K562 (cell line): ENCODE results near the gene NDOR1. TPM values are rescaled to one million over a fixed set of nuclear protein-coding genes. Genes with fewer than 3 reads are reported as not detected.

Source experiments
- ATAC-seq: fragments of 200-7000 bp; cut with Tn5 transposase; 3 replicates; pipeline ENCODE4 v1.9.1; 2020; ENCODE audit warnings: moderate library complexity
- BruUV-seq: library from RNA; stranded (reverse); fragments of 400-500 nt; replicated peaks from 2 replicates; lab custom pipeline; 2021; lab: Mats Ljungman, UMichigan
- CTCF ChIA-PET: fragments of 300-600 bp; formaldehyde crosslinking; extraction: SDS; loops from one replicate; lab custom pipeline; 2021; ENCODE audit warnings: low intra/inter-chr PET ratio; lab: Yijun Ruan, JAX
- POLR2A ChIA-PET: fragments of 300-600, 350-650 bp; sonication (Branson Sonifier 250); formaldehyde crosslinking; extraction: SDS; loops from one replicate; lab custom pipeline; 2021; ENCODE audit warnings: antibody characterized with exemption, inconsistent platforms; lab: Yijun Ruan, JAX
- DNase-seq, 4 experiments: peaks; one replicate each; pipeline versions ENCODE4 v3.0.0 to v3.0.0-alpha.2; 2011 to 2018; ENCODE audit warnings: low spot score in 3 of 4, mixed read lengths in 3 of 4; ENCODE audit errors: extremely low read depth in 1 of 4
- FAIRE-seq: peaks from 2 replicates; lab custom pipeline; 2011; peaks lifted over from hg19 to GRCh38; lab: Jason Lieb, UNC
- H2AFZ ChIP-seq: 2 replicates; pipeline ENCODE4 v1.6.0; 2011; ENCODE audit warnings: low read depth, low read length, control low read depth, inconsistent platforms
- H3K27ac ChIP-seq: fragments of 200-600 bp; 3 replicates; pipeline ENCODE4 v1.8.0; 2011; ENCODE audit warnings: low read depth, mild to moderate bottlenecking, control low read depth, inconsistent platforms, low read length, moderate library complexity, mixed read lengths; ENCODE audit errors: extremely low read depth
- H3K27me3 ChIP-seq, 2 experiments: fragments of 300-600 bp in 1 of 2; 2 replicates in 1 of 2; 3 replicates in 1 of 2; pipeline versions ENCODE4 v1.6.0 to v1.8.0; 2011; ENCODE audit warnings: inconsistent platforms in 2 of 2, low read length in 2 of 2, mild to moderate bottlenecking in 1 of 2, mixed read lengths in 1 of 2, moderate library complexity in 1 of 2; ENCODE audit not compliant: control insufficient read depth in 2 of 2, insufficient read depth in 2 of 2
- H3K36me3 ChIP-seq: fragments of 300-600 bp; 3 replicates; pipeline ENCODE4 v1.8.0; 2011; ENCODE audit warnings: mild to moderate bottlenecking, low read length, inconsistent platforms; ENCODE audit not compliant: control insufficient read depth, insufficient read depth
- H3K4me1 ChIP-seq, 2 experiments: fragments of 200-600 bp in 1 of 2; replicated peaks in 1 of 2; 2 replicates in 1 of 2; 3 replicates in 1 of 2; pipeline versions ENCODE4 v1.5.1 to v1.8.0; 2011; ENCODE audit warnings: inconsistent platforms in 2 of 2, low read length in 2 of 2, mild to moderate bottlenecking in 1 of 2, mixed read lengths in 1 of 2, moderate library complexity in 1 of 2; ENCODE audit not compliant: control insufficient read depth in 2 of 2, insufficient read depth in 2 of 2
- H3K4me2 ChIP-seq: 2 replicates; pipeline ENCODE4 v1.6.1; 2011; ENCODE audit warnings: low read length, control low read depth, inconsistent platforms, mixed read lengths; ENCODE audit not compliant: insufficient read depth
- H3K4me3 ChIP-seq: fragments of 200-600 bp; sonication (generic), shearing (Covaris generic); 2 replicates; pipeline ENCODE4 v1.5.1; 2016; ENCODE audit warnings: control low read depth, inconsistent platforms
- H3K79me2 ChIP-seq: fragments of 200-600 bp; 3 replicates; pipeline ENCODE4 v1.8.0; 2011; ENCODE audit warnings: low read length, inconsistent platforms; ENCODE audit not compliant: control insufficient read depth, insufficient read depth
- H3K9ac ChIP-seq, 2 experiments: 2 replicates each; pipeline versions ENCODE4 v1.6.0 to v1.6.1; 2011; ENCODE audit warnings: low read depth in 2 of 2, low read length in 2 of 2, control low read depth in 1 of 2, inconsistent platforms in 1 of 2, mild to moderate bottlenecking in 1 of 2, mixed read lengths in 1 of 2; ENCODE audit not compliant: insufficient read depth in 1 of 2
- H3K9me1 ChIP-seq: one replicate; pipeline ENCODE4 v1.6.0; 2011; ENCODE audit warnings: inconsistent platforms, mild to moderate bottlenecking, low read length, moderate library complexity; ENCODE audit not compliant: control insufficient read depth, insufficient read depth
- H3K9me3 ChIP-seq: replicated peaks from 2 replicates; pipeline ENCODE4 v1.5.1; 2011; ENCODE audit warnings: low read depth, low read length, inconsistent platforms; ENCODE audit not compliant: control insufficient read depth, insufficient read depth
- H4K20me1 ChIP-seq: replicated peaks from 2 replicates; pipeline ENCODE4 v1.6.1; 2011; ENCODE audit warnings: low read length, inconsistent platforms, mixed read lengths; ENCODE audit not compliant: control insufficient read depth, insufficient read depth
- CHAMP1 ChIP-seq: fragments of 450-650 bp; IDR thresholded peaks from 2 replicates; pipeline ENCODE4 v1.6.1; 2016; ENCODE audit warnings: mild to moderate bottlenecking
- E2F4 ChIP-seq: sonication (generic); formaldehyde crosslinking; IDR thresholded peaks from 2 replicates; pipeline ENCODE4 v1.8.0; 2022; ENCODE audit warnings: mild to moderate bottlenecking, low read depth, missing genetic modification reagents
- NCOA6 ChIP-seq: fragments of 450-650 bp; IDR thresholded peaks from 2 replicates; pipeline ENCODE4 v1.6.1; 2017; ENCODE audit warnings: mild to moderate bottlenecking
- WGBS: fragments of 100-300 bp; shearing (Covaris generic); methylation state at CpG from one replicate; pipeline ENCODE4 v1.1.6; 2016; ENCODE audit warnings: low coverage, mixed read lengths; ENCODE audit not compliant: insufficient coverage; ENCODE audit errors: missing lambda C conversion rate; 5-methylcytosine and 5-hydroxymethylcytosine counted together
- in situ Hi-C: fragments of 300-500 bp; cut with MboI; formaldehyde crosslinking; loops from 4 replicates; pipeline ENCODE4 v1.15.0; 2018; ENCODE audit warnings: inconsistent platforms, mixed read lengths
- intact Hi-C: fragments of 100-400 bp; cut with micrococcal nuclease; formaldehyde crosslinking; loops from 2 replicates; pipeline ENCODE4 v1.14.2; 2022
- polyA plus RNA-seq, 8 experiments: library from polyadenylated mRNA; depleted of rRNA in 4 of 8; stranded (reverse) in 5 of 8; unstranded in 3 of 8; fragments of >200 nt; fragmentation: Nextera tagmentation in 2 of 8; fragmentation: Illumina TruSeq in 1 of 8; extraction: Ambion mirVana in 2 of 8; extraction: Trizol in 1 of 8; gene quantifications; 2 replicates each; pipeline versions ENCODE4 v1.2.1 to v1.2.3, GENCODE V29; 2011 to 2014; ENCODE audit warnings: inconsistent platforms in 1 of 8, missing spikeins in 1 of 8
- total RNA-seq, 7 experiments: library from RNA; depleted of rRNA in 6 of 7; stranded (reverse); fragments of >200 nt in 6 of 7; fragmentation: Illumina TruSeq in 2 of 7; extraction: Trizol in 2 of 7; gene quantifications; 2 replicates each; pipeline versions ENCODE4 v1.2.1 to v1.2.3, GENCODE V29; 2011 to 2021; ENCODE audit warnings: low replicate concordance in 1 of 7

The NDOR1 gene
- total and polyA plus RNA-seq, 9 of the 15 experiments (the other 6 are each of a cell fraction or from before 2014, with no cell fraction given) = 0.06 to 36.9 (median 6.9) TPM

- peaks cover 48% of the 10 kb centered on the region; the same call in 2 of the 3 replicates for H3K36me3 ChIP-seq
- no peaks in the 10 kb centered on the region for H3K9me1 ChIP-seq
- no peak overlapping the region for H2AFZ ChIP-seq
- TF ChIP-seq CHAMP1 (no peak), NCOA6 (no peak), E2F4 (CRISPR knock-in tag) (no peak)
- TF ChIP-seq, all 486 proteins: peak for 0
- H3K79me2 ChIP-seq = peaks cover 3% of the 10 kb centered on the region; the same call in 2 of the 3 replicates
- H3K9me3 ChIP-seq = no peaks in the 10 kb centered on the region
- FAIRE-seq (no peak), DNase-seq (no peak), ATAC-seq (no peak)
- 83% methylated on average over 16 of the region's 21 CpGs for WGBS
- H4K20me1 ChIP-seq = peaks cover 3% of the 10 kb centered on the region; the same call in 1 of the 2 replicates
- intact Hi-C loops (no loop called here), in situ Hi-C loops (no loop called here)
- peak overlapping the region in 1 of 2 experiments; percentile 55; a peak in 2 of 4 replicates for H3K9ac ChIP-seq
- H3K27ac ChIP-seq = no peak overlapping the region
- no peaks in the 10 kb centered on the region for H3K27me3 ChIP-seq
- CTCF ChIA-PET = no interaction called here
- no peak overlapping the region for H3K4me2 ChIP-seq
- no TSS peak for BruUV-seq
- POLR2A ChIA-PET = interaction anchor here (1.0 kb wide), 1 partner anchor 8 kb away, joined by 3 read pairs; no protein-coding TSS in a partner anchor
- H3K4me3 ChIP-seq = no peak overlapping the region
- H3K4me1 ChIP-seq = peaks cover 5 to 55% of the 10 kb centered on the region in 2 experiments; a peak in 4 of 5 replicates
Observed at GRCh38 chr9:137212520-137212919, 7.0 kb downstream of the NDOR1 start.
